Lower leg skin (tissue), 3 donors: ENCODE measurements around the gene NCKIPSD.

Experiments
- POLR2A ChIP-seq, 2 donors: fragments of 450-650 bp; IDR thresholded peaks; one replicate each; pipeline ENCODE4 v1.6.1; 2016 to 2017; ENCODE audit warnings: antibody characterized with exemption in 2 of 2, mild to moderate bottlenecking in 1 of 2, moderate library complexity in 1 of 2
- TF ChIP-seq, protein P1 (sequence below), 3 donors: fragments of 450-650 bp; IDR thresholded peaks; one replicate each; pipeline ENCODE4 v1.5.1; 2016; ENCODE audit warnings: antibody characterized with exemption in 3 of 3, mild to moderate bottlenecking in 3 of 3, moderate library complexity in 2 of 3

DNA sequence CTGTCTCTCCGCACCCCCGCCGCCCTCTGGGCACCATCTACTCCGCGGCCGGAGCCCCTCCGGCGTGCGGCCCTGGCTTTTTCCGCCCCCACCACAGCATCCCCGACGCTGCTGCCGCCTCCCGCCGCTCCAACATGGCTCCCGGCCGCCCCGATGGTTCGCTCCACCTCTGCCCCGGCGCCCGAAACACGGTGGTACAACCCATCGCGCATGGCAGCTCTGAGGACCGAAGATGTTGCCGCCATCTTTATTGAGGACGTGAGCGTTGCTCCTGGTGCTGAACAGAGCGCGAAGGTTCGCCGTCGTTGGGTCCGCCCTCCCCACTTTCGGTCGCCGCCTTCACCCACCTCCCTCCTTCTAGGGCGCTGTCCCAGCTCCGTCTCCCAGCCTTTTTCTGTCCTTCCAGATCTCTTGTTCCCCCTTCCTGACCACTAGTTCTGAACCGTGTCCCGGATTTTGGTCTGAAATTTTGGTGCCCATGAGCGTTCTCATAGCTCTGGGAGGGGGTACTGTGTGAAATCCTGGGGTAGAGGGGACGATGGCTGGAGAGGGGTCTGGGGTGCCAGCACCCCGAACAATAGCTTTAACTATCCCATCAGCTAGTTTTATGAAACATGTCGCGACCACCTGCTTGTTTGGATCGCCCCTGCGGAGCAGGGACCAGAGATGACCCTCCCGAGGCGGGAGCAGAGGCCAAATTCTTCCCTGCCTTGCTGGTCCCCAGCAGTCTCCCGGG lies 22.8 kb downstream of the NCKIPSD start, which contains the start of gene CELSR3:
- TF ChIP-seq, protein P1, sequence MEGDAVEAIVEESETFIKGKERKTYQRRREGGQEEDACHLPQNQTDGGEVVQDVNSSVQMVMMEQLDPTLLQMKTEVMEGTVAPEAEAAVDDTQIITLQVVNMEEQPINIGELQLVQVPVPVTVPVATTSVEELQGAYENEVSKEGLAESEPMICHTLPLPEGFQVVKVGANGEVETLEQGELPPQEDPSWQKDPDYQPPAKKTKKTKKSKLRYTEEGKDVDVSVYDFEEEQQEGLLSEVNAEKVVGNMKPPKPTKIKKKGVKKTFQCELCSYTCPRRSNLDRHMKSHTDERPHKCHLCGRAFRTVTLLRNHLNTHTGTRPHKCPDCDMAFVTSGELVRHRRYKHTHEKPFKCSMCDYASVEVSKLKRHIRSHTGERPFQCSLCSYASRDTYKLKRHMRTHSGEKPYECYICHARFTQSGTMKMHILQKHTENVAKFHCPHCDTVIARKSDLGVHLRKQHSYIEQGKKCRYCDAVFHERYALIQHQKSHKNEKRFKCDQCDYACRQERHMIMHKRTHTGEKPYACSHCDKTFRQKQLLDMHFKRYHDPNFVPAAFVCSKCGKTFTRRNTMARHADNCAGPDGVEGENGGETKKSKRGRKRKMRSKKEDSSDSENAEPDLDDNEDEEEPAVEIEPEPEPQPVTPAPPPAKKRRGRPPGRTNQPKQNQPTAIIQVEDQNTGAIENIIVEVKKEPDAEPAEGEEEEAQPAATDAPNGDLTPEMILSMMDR (IDR thresholded peaks at IDR 0.05), result no peak
- no peak for TF ChIP-seq POLR2A (IDR thresholded peaks at IDR 0.05)
